GM23338 (cell line): ENCODE results near the gene CBR1.

ENCODE experiments used
- CREB1 ChIP-seq: fragments of 250-450 bp; sonication (Bioruptor Pico); IDR thresholded peaks from 2 replicates; pipeline ENCODE4 v1.5.0; 2020; ENCODE audit warnings: low read depth, mild to moderate bottlenecking, moderate library complexity
- CTCF ChIP-seq, 2 experiments: fragments of 200-600 bp in 1 of 2; sonication (generic) in 1 of 2; conservative IDR thresholded peaks; 2 replicates each; pipeline versions ENCODE4 v1.5.1 to v1.6.1; 2016 to 2017; ENCODE audit warnings: antibody characterized with exemption in 2 of 2, low read depth in 2 of 2, mild to moderate bottlenecking in 2 of 2, moderate library complexity in 1 of 2
- EZH2 ChIP-seq: fragments of 200-600 bp; sonication (generic); IDR thresholded peaks from one replicate; pipeline ENCODE4 v1.8.0; 2017; ENCODE audit warnings: antibody characterized with exemption, mild to moderate bottlenecking, low read depth; ENCODE audit not compliant: unreplicated experiment
- EZH2phosphoT487 ChIP-seq: fragments of 200-600 bp; sonication (generic); IDR thresholded peaks from one replicate; pipeline ENCODE4 v1.8.1; 2018; ENCODE audit warnings: antibody characterized with exemption; ENCODE audit not compliant: unreplicated experiment
- JUNB ChIP-seq: IDR thresholded peaks from one replicate; pipeline ENCODE4 v1.6.1; 2016; ENCODE audit warnings: antibody characterized with exemption; ENCODE audit not compliant: unreplicated experiment
- NANOG ChIP-seq: IDR thresholded peaks from 2 replicates; pipeline ENCODE4 v1.6.1; 2016; ENCODE audit warnings: antibody characterized with exemption, borderline replicate concordance
- POLR2AphosphoS5 ChIP-seq: IDR thresholded peaks from 2 replicates; pipeline ENCODE4 v1.6.1; 2016; ENCODE audit warnings: antibody characterized with exemption, low read depth
- REST ChIP-seq: IDR thresholded peaks from one replicate; pipeline ENCODE4 v1.6.1; 2018; ENCODE audit warnings: antibody characterized with exemption; ENCODE audit not compliant: unreplicated experiment
- STAT1 ChIP-seq: IDR thresholded peaks from one replicate; pipeline ENCODE4 v1.6.1; 2016; ENCODE audit warnings: antibody characterized with exemption; ENCODE audit not compliant: unreplicated experiment
- ZNF114 ChIP-seq: fragments of 250-450 bp; sonication (Bioruptor Pico); IDR thresholded peaks from 2 replicates; pipeline ENCODE4 v1.5.0; 2020; ENCODE audit warnings: mild to moderate bottlenecking, moderate library complexity
- ZNF462 ChIP-seq: fragments of 250-450 bp; sonication (Bioruptor Pico); IDR thresholded peaks from 2 replicates; pipeline ENCODE4 v1.5.0; 2020; ENCODE audit warnings: mild to moderate bottlenecking, moderate library complexity

GRCh38 chr21:36029309-36029708, 40.5 kb upstream of the CBR1 start:
- TF ChIP-seq CTCF (conservative IDR thresholded peaks at IDR 0.05; ENCODE audit: low read depth in 2 of 2): no peak
- TF ChIP-seq POLR2AphosphoS5: no peak
- TF ChIP-seq EZH2: no peak
- no peak for TF ChIP-seq JUNB
- TF ChIP-seq ZNF462 (CRISPR knock-in tag): no peak
- no peak for TF ChIP-seq EZH2phosphoT487
- TF ChIP-seq CREB1 (CRISPR knock-in tag): no peak
- TF ChIP-seq REST: no peak
- no peak for TF ChIP-seq NANOG
- TF ChIP-seq ZNF114 (CRISPR knock-in tag): no peak
- TF ChIP-seq STAT1: no peak
